T47D (cell line): Measurements from ENCODE around the gene CD48.

Experiments
- DNase-seq, 2 experiments: peaks; one replicate each; pipeline versions ENCODE4 v3.0.0 to v3.0.0-alpha.2; 2011 to 2012; ENCODE audit warnings: low read depth in 1 of 2, low spot score in 1 of 2
- JUND ChIP-seq: IDR thresholded peaks from 2 replicates; pipeline ENCODE4 v1.6.1; 2012; ENCODE audit warnings: low read depth
- in situ Hi-C: cut with HindIII; loops from 2 replicates; pipeline ENCODE4 v1.10.0; 2016; ENCODE audit warnings: low sequenced_read_pairs, low pct_unique_long_range_greater_than_20kb

The CD48 gene

DNA sequence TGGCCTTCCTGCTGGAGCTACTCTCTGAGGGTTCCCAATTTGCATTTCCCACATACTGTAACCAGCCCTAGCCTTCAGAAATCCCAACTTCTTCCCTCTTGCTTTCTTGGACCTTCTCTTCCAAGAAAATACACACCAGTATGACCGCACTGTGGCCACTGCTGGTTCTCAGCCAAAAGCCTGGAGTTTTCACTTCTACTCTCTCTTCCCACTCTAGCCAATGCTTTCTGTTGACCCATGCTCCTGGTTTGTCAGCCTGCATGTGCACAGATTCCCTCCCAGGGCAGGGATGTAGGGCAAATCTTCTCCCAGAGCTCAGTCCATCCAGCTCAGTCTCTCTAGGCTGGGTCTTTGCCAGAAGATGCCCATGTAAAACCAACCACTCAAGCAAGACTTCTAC is 65.4 kb downstream of the CD48 start:
- in situ Hi-C loops: no loop called here
- no peak for TF ChIP-seq JUND

DNA sequence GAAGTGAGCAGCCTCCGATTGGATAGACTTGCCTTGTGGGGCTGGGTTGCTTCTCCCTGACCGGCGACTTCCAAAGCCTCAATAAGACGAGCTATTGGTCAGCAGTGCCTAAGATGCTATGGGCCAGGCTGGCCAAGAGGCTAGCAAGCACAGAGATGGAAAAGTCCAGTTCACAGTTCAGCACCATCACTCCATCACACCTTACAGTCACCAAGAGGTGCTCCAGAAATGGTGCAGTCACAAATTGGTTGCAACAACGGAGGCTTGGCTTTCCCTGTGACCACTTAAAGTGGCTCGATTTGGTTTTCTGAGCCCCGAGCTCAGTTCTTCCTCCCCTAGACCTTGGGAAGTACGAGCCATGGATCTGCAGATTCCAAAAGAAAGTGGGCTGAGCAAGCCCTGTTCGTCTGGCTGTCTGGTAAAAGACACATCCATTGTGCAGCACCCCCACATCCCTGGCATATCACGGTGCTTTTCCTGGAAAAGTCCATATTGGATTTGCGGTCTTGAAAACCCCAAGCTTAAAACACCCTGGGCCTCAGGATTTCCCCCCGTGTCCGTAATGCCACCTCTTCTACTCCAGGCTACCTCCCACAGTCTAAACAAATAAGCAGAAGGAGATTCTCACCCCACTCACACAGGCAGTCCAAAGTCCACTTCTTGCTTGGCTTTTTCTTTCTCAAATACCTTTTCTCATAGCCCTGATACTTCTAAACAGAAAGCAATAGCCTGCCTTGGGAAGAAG is 66.1 kb downstream of the CD48 start:
- in situ Hi-C loops: no loop called here
- no peak for TF ChIP-seq JUND
- no peak for DNase-seq

More for the DNA sequence above, 65.4 kb downstream of the CD48 start:
- DNase-seq: no peak

DNA sequence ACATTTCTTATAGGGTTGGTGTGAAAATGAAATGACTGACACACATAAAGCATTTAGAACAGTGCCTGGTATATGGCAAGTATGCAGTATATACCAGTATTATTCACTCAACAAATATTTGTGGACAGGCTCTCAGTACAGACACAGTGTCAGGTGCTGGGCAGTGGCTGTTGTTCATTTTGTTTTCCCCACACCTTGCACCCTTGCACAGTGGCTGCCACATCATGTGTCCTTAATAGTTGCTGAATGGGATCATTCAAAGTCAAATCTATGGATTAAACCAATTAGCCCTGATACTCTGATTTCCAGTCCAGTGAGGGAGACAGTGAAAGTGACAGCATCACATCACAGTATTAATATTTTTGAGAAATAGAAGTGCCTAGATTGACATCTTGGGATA is 67.2 kb downstream of the CD48 start:
- no peak for TF ChIP-seq JUND
- in situ Hi-C loops: no loop called here
- DNase-seq: no peak

DNA sequence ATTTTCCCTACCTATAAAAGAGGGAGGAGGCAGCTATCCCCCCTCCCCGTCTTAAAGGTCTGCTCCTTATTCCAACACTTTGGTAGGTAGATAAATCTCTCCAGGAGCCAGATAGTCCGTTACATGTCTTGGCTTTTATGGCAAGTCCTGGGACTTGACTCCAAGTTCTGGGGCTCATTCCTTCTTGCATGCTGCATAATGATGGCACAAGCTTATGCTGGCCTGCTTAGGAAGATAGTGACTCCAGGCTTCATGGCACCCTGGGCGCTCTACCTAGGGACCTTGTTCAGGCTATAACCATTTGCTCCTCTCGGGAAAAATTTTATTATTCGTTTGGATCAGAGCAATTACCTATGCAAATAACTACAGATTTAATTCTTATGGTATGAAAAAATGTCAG is 68.5 kb downstream of the CD48 start:
- in situ Hi-C loops: no loop called here
- no peak for DNase-seq
- no peak for TF ChIP-seq JUND

DNA sequence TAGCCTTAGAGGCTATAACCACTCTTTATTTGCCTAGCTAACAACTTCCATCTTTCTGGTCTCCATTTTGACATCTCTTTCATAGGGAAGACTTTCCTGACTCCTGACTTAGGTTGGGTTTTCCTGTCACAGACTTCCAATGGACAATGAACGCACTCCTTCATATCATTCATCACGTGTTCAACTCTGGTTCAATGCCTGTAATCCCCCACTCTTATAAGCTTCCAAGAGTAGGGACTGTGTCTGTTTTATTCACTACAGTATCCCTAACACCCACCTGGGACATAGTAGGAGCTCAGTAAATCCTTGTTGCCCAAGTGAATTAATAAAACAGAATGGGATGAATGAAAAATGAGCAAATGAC is 69.4 kb downstream of the CD48 start:
- DNase-seq: no peak
- no peak for TF ChIP-seq JUND
- in situ Hi-C loops: no loop called here

DNA sequence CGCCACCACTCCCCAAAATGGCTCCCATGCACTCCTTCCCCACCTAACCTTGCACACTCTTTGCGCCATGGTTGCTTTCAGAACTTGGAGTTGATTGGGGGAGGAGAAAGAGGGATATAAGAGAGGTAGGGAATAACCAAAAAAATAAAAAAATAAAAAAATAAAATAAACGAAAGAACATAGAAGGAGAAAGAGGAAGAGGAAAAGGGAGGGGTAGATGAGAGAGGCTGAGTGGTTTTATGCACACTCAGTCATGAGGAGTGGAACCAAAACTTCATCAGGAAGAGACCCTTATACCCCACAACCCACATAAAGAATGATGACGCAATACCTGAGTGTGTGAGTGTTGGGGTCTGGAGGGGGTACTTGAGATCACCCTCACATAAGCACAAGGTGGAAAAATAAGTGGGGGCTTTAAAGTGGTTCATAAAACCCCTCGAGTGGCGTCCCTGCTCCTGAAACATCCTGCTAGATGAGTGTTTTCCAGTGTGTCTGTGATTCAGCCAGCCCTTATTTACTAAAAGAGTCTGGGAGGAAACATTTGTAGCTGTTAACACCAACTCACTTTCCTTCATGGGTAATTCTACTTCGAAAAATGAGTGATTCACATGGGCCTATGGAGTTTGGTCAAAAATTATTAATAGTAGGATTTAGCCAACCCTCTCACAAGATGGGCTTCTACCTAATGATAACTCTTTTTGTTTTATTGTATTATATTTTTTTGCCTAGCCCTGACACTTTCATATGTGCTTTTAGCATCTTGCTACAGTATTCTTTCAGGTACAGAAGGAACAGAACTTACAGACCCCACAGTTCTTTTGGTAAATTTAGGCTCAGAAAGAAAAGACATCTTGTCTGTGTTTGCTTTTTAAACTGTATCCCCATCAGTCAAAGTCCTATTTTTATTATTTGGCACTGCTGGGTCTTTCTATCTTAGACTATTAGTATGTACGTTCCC is 70.0 kb downstream of the CD48 start:
- DNase-seq: no peak
- no peak for TF ChIP-seq JUND
- in situ Hi-C loops: no loop called here

DNA sequence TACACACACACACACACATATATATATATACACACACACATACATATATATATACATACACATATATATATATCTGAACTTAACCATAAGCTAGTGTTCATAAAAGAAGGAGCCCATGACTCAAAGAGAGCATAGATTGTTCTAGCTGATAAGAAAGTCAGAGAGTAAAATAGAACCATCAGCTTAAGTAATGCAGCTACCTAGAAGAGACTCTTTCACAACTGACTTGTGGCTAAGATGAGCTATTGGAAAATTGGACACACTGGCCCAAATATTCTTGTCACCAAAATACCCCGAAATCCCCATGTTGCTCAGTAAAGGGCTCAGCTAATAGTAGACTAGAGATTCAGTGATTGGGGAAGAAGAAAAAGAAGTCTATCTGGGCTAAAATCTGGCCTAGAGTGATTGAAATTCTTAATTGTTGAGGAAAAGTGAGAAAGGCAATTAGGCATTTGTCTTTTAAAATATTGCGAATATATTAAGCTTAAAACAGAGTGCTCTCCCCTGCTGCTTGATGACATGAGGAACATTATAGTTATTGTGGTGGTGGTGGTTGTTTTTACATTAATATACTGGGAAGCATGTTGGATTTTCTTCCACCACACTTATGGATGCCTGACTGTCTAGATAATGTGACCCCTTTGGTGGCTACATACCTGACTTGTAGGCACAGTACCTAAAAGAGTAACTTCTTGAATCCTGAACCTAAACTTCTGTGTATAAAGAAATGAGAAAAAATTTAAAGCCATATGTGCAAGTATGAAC is 71.1 kb downstream of the CD48 start:
- no peak for DNase-seq
- in situ Hi-C loops: no loop called here
- TF ChIP-seq JUND: no peak

DNA sequence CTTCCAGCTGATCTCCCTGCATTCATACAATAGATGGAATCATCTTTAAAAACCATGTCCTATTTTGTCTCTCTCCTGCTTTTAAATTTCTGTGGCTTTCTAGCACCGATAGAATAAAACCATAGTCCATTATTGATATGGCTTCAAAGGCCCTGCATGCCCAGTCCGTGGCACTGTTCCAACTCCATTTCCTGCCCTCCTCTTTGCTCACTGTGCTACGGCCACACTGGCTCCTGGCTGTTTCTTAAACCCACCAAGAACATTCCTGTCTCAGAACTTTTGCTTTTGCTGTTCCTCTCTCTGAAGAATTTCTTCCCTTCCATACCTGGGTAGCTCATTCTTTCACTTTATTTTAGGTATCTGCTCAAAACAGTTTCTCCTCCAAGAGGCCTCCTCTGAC is 72.0 kb downstream of the CD48 start:
- DNase-seq: no peak
- in situ Hi-C loops: no loop called here
- no peak for TF ChIP-seq JUND

DNA sequence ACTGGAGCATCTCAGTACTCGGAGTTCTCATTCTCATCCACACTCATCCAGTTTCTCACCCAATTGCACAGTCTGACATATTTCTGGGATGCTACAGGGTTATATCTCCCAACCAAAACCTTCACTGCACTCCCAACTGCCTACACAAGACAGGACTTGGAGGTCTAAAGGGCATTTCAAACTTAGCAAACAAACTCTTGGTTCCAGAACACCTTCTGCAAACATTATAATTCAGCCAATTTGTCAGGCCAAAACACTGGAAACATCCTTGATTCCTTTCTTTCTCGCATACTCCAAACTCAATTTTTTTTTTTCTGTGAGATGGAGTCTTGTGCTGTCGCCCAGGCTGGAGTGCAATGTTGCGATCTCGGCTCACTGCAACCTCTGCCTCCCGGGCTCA is 72.7 kb downstream of the CD48 start:
- no peak for DNase-seq
- no peak for TF ChIP-seq JUND
- in situ Hi-C loops: no loop called here

DNA sequence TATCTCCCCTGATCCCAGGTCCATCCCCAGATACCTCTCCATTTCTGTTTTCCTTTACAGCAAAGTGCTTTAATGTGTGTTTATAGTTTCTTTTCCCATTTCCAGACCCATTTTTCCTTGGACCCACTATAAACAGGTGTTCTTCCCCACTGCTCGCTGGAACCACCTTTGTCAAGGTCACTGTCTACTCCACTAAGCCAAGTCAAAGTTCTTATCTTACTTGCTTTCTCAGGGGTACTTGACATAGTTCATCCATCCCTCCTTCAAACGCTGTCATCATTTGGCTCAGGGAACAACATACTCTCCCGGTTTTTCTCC is 73.1 kb downstream of the CD48 start:
- no peak for DNase-seq
- in situ Hi-C loops: no loop called here
- no peak for TF ChIP-seq JUND

DNA sequence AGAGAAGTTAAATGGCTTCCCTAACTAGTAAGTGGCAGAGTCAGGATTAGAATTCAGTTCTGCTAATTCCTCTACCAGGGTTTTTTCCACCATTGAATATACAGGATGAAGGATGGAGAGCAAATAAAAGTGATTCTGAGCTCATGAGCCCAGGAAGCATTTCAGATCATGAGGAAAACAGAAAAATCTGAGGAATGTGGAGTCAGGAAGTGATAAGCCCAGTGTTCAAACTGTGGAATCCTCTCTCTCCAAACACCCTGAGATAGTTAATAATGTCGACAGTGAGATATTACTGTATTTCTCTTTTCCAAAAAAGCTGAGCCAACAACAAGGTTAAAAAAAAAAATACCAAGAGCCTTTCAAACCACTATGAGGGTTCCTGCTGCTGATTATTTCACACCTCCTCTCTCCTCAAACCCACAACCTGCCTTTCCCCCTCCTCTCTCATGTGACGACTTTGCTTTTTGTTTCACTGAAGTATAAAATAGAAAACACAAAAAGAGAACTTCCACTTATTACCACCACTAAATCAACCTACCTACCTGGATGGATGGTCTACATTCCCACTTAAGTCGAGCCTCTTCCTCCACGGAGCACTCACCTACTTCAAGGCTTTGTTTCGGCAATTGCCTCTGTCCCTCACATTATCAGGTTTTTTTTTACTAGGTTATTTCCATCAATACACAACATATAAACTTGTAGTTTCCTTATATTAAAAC is 73.6 kb downstream of the CD48 start:
- in situ Hi-C loops: no loop called here
- TF ChIP-seq JUND: no peak
- no peak for DNase-seq

DNA sequence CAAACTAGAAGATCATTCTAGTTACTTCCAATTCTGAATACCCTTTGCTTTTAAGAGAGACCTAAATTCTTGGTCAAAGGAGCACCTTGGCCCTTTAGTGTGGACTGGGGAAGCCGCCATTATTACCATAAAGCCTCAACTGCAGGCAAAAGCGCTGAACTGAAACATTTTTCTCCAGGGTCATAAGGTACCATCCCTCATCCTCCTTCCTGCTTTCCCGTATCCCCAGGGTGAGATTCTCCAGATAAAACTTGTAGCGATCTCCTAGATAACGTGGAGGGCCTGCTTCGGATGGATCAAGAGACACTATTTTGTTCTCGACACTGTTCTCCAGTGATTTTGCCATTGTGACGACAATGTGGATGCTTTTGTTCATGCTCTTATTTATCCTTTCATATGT is 74.6 kb downstream of the CD48 start:
- TF ChIP-seq JUND: no peak
- DNase-seq: no peak
- in situ Hi-C loops: no loop called here
